Stimulated activated CD4-positive, alpha-beta T cell treated with anti-CD3 and anti-CD28 coated beads, Interleukin-15, amount 100 ng/mL, for 48 hours (primary cell): ENCODE measurements around the gene C18orf32.
A peak's percentile ranks its signal among the peaks of the same experiment; 100 is the strongest.
"Not testable (repeated sequence)": the region's sequence is repeated elsewhere in the genome, so short reads cannot be mapped to it uniquely, and the experiment has no call there.

Experiments used
- DNase-seq, 2 donors: peaks; one replicate each; pipeline ENCODE4 v3.0.0-alpha.2; 2020; ENCODE audit warnings: low read depth in 2 of 2

Gene C18orf32

GRCh38 chr18:49500201-49500921 is 13.3 kb upstream of the C18orf32 start:
- no peak for DNase-seq

- DNase-seq: no peak
Measured at GRCh38 chr18:49499046-49499637, 12.1 kb upstream of the C18orf32 start.

- no peak for DNase-seq
Measured at GRCh38 chr18:49495480-49495879, 8.4 kb upstream of the C18orf32 start.

GRCh38 chr18:49495076-49495475 is 8.0 kb upstream of the C18orf32 start:
- DNase-seq: no peak

- no peak for DNase-seq
Measured at GRCh38 chr18:49494660-49495059, 7.6 kb upstream of the C18orf32 start.

GRCh38 chr18:49492694-49493033 is 5.6 kb upstream of the C18orf32 start:
- DNase-seq: no peak

- peak; percentile 80 to 81 for DNase-seq
Measured at GRCh38 chr18:49491857-49492693, 5.0 kb upstream of the C18orf32 start, which contains the start of gene RPL17. Gene RPL17, minus strand, starts transcription at chr18:49492465.

GRCh38 chr18:49491534-49491856 is 4.5 kb upstream of the C18orf32 start:
- DNase-seq: no peak

- no peak for DNase-seq
Measured at GRCh38 chr18:49490246-49490762, 3.3 kb upstream of the C18orf32 start.

GRCh38 chr18:49487711-49488310 is 777 bp upstream of the C18orf32 start:
- no peak for DNase-seq

GRCh38 chr18:49486606-49486952 is 455 bp downstream of the C18orf32 start:
- no peak for DNase-seq

GRCh38 chr18:49486134-49486533 is 900 bp downstream of the C18orf32 start:
- no peak for DNase-seq

- no peak for DNase-seq
Measured at GRCh38 chr18:49483198-49483597, 3.8 kb downstream of the C18orf32 start.

GRCh38 chr18:49481907-49482306 is 5.1 kb downstream of the C18orf32 start:
- DNase-seq: no peak

GRCh38 chr18:49481317-49481716 is 5.7 kb downstream of the C18orf32 start:
- no peak for DNase-seq

- no peak for DNase-seq
Measured at GRCh38 chr18:49479381-49480137, 7.5 kb downstream of the C18orf32 start.

- DNase-seq: no peak
Measured at GRCh38 chr18:49476664-49477411, 10.2 kb downstream of the C18orf32 start.

- DNase-seq: not testable (repeated sequence)
Measured at GRCh38 chr18:49474935-49475334, 12.1 kb downstream of the C18orf32 start.

- DNase-seq: no peak
Measured at GRCh38 chr18:49473721-49474120, 13.3 kb downstream of the C18orf32 start.

- no peak for DNase-seq
Measured at GRCh38 chr18:49472459-49472858, 14.6 kb downstream of the C18orf32 start.

GRCh38 chr18:49471532-49471931 is 15.5 kb downstream of the C18orf32 start:
- no peak for DNase-seq
